A549 (cell line): Measurements from ENCODE around the gene LBH.

Experiments used
- CEBPB ChIP-seq, 2 experiments: fragments of >200 bp in 1 of 2; sonication (Bioruptor Twin) in 1 of 2; formaldehyde crosslinking in 1 of 2; IDR thresholded peaks; 2 replicates each; pipeline ENCODE4 v1.6.1; 2012 to 2016
- CTCF ChIP-seq: fragments of >200 bp; sonication (Bioruptor Twin); formaldehyde crosslinking; IDR thresholded peaks from 3 replicates; pipeline ENCODE4 v1.5.1; 2016
- EP300 ChIP-seq, 2 experiments: fragments of >200 bp; sonication (Bioruptor Twin); formaldehyde crosslinking; IDR thresholded peaks; 2 replicates in 1 of 2; 3 replicates in 1 of 2; pipeline ENCODE4 v1.6.1; 2016 to 2017
- HOXB13 ChIP-seq: fragments of 250-450 bp; sonication (Bioruptor Pico); IDR thresholded peaks from 2 replicates; pipeline ENCODE4 v1.5.0; 2020; ENCODE audit warnings: low read depth, mild to moderate bottlenecking, moderate library complexity
- MYC ChIP-seq: IDR thresholded peaks from 2 replicates; pipeline ENCODE4 v1.6.1; 2012; ENCODE audit warnings: mild to moderate bottlenecking, inconsistent platforms, low read length, improper control_type of control experiment, borderline replicate concordance
- PHF8 ChIP-seq: fragments of 200-600 bp; sonication (generic); IDR thresholded peaks from 2 replicates; pipeline ENCODE4 v1.6.1; 2016; ENCODE audit warnings: low read depth, mild to moderate bottlenecking, antibody characterized with exemption, moderate library complexity, borderline replicate concordance
- POLR2A ChIP-seq: IDR thresholded peaks from 2 replicates; pipeline ENCODE4 v1.6.1; 2012; ENCODE audit warnings: mild to moderate bottlenecking, low read length
- RFX5 ChIP-seq: fragments of 450-650 bp; IDR thresholded peaks from 2 replicates; pipeline ENCODE4 v1.7.1; 2014; ENCODE audit warnings: antibody characterized with exemption, mild to moderate bottlenecking, moderate library complexity
- SMC3 ChIP-seq: fragments of >200 bp; sonication (Bioruptor Twin); formaldehyde crosslinking; IDR thresholded peaks from 3 replicates; pipeline ENCODE4 v1.6.1; 2018; ENCODE audit warnings: inconsistent platforms
- USF2 ChIP-seq: fragments of 450-650 bp; IDR thresholded peaks from 2 replicates; pipeline ENCODE4 v1.6.1; 2014; ENCODE audit warnings: antibody characterized with exemption
- ZFP36 ChIP-seq: fragments of 450-650 bp; IDR thresholded peaks from 2 replicates; pipeline ENCODE4 v1.6.1; 2014; ENCODE audit warnings: borderline replicate concordance; ENCODE audit not compliant: partially characterized antibody
- TF ChIP-seq, protein P1 (sequence below): fragments of 200-600 bp; sonication (generic); IDR thresholded peaks from 2 replicates; pipeline ENCODE4 v1.6.1; 2016; ENCODE audit warnings: antibody characterized with exemption, mild to moderate bottlenecking, moderate library complexity

GRCh38 chr2:30261695-30262211 is 30.4 kb downstream of the LBH start:
- TF ChIP-seq CTCF (no peak), MYC (no peak), SMC3 (no peak), POLR2A (no peak), HOXB13 (CRISPR knock-in tag) (no peak), CEBPB (IDR thresholded peaks at IDR 0.05) (peak in 1 of 2 experiments; percentile 29; a peak in 1 of 4 replicates), USF2 (no peak), PHF8 (no peak), RFX5 (no peak), ZFP36 (no peak), EP300 (IDR thresholded peaks at IDR 0.05) (no peak)
- TF ChIP-seq, protein P1, sequence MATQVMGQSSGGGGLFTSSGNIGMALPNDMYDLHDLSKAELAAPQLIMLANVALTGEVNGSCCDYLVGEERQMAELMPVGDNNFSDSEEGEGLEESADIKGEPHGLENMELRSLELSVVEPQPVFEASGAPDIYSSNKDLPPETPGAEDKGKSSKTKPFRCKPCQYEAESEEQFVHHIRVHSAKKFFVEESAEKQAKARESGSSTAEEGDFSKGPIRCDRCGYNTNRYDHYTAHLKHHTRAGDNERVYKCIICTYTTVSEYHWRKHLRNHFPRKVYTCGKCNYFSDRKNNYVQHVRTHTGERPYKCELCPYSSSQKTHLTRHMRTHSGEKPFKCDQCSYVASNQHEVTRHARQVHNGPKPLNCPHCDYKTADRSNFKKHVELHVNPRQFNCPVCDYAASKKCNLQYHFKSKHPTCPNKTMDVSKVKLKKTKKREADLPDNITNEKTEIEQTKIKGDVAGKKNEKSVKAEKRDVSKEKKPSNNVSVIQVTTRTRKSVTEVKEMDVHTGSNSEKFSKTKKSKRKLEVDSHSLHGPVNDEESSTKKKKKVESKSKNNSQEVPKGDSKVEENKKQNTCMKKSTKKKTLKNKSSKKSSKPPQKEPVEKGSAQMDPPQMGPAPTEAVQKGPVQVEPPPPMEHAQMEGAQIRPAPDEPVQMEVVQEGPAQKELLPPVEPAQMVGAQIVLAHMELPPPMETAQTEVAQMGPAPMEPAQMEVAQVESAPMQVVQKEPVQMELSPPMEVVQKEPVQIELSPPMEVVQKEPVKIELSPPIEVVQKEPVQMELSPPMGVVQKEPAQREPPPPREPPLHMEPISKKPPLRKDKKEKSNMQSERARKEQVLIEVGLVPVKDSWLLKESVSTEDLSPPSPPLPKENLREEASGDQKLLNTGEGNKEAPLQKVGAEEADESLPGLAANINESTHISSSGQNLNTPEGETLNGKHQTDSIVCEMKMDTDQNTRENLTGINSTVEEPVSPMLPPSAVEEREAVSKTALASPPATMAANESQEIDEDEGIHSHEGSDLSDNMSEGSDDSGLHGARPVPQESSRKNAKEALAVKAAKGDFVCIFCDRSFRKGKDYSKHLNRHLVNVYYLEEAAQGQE, result no peak
